Bronchial epithelial cell (primary cell): ENCODE data around the gene PPM1J. TPM values are rescaled to one million over a fixed set of nuclear protein-coding genes. Genes with fewer than 3 reads are reported as not detected.

Experiments
- DNase-seq: peaks from one replicate; pipeline ENCODE4 v3.0.0-alpha.2; 2010; ENCODE audit warnings: low read depth
- FAIRE-seq: peaks from 2 replicates; lab custom pipeline; 2011; peaks lifted over from hg19 to GRCh38; lab: Jason Lieb, UNC
- H3K27me3 ChIP-seq: 2 replicates; pipeline ENCODE4 v1.5.1; 2011; ENCODE audit warnings: low read length; ENCODE audit not compliant: control insufficient read depth, insufficient read depth
- H3K36me3 ChIP-seq: 2 replicates; pipeline ENCODE4 v1.5.1; 2011; ENCODE audit warnings: low read length; ENCODE audit not compliant: control insufficient read depth, insufficient read depth
- H3K4me3 ChIP-seq: 2 replicates; pipeline ENCODE4 v1.5.1; 2011; ENCODE audit warnings: mild to moderate bottlenecking, low read depth, low read length, control low read depth
- CTCF ChIP-seq: IDR thresholded peaks from 2 replicates; pipeline ENCODE4 v1.5.1; 2011; ENCODE audit warnings: mild to moderate bottlenecking, moderate library complexity, low read length, control low read depth, inconsistent platforms; ENCODE audit not compliant: insufficient read depth, severe bottlenecking
- total RNA-seq: library from RNA; depleted of rRNA; stranded (reverse); fragments of >200 nt; gene quantifications from 2 replicates; pipeline ENCODE4 v1.2.1, GENCODE V29; 2014

Gene PPM1J
- total RNA-seq, 1 donor from 2014 or later, result 4.5 TPM

GRCh38 chr1:112712191-112712590 is 2.9 kb downstream of the PPM1J start:
- peaks cover 2% of the 10 kb centered on the region for H3K36me3 ChIP-seq
- no peak for DNase-seq
- no peaks in the 10 kb centered on the region for H3K27me3 ChIP-seq
- H3K4me3 ChIP-seq, result no peak overlapping the region
- no peak for TF ChIP-seq CTCF
- FAIRE-seq, result no peak

GRCh38 chr1:112711670-112712069 is 3.5 kb downstream of the PPM1J start:
- DNase-seq (no peak), FAIRE-seq (no peak)
- no peaks in the 10 kb centered on the region for H3K27me3 ChIP-seq
- TF ChIP-seq CTCF, result no peak
- H3K4me3 ChIP-seq, result no peak overlapping the region
- peaks cover 2% of the 10 kb centered on the region for H3K36me3 ChIP-seq

- TF ChIP-seq CTCF, result no peak
- FAIRE-seq (no peak), DNase-seq (no peak)
- H3K36me3 ChIP-seq, result peaks cover 2% of the 10 kb centered on the region
- no peak overlapping the region for H3K4me3 ChIP-seq
- no peaks in the 10 kb centered on the region for H3K27me3 ChIP-seq
Observed at GRCh38 chr1:112711041-112711440, 4.1 kb downstream of the PPM1J start.

GRCh38 chr1:112710586-112710985 is 4.5 kb downstream of the PPM1J start:
- TF ChIP-seq CTCF, result no peak
- FAIRE-seq, result no peak
- DNase-seq, result no peak
- no peak overlapping the region for H3K4me3 ChIP-seq
- H3K27me3 ChIP-seq, result no peaks in the 10 kb centered on the region
- H3K36me3 ChIP-seq, result peaks cover 2% of the 10 kb centered on the region

GRCh38 chr1:112710159-112710558 is 5.0 kb downstream of the PPM1J start:
- no peak overlapping the region for H3K4me3 ChIP-seq
- peaks cover 2% of the 10 kb centered on the region for H3K36me3 ChIP-seq
- TF ChIP-seq CTCF, result no peak
- DNase-seq (no peak), FAIRE-seq (no peak)
- no peaks in the 10 kb centered on the region for H3K27me3 ChIP-seq

GRCh38 chr1:112708489-112708888 is 6.6 kb downstream of the PPM1J start:
- Histone ChIP-seq H3K4me3 (no peak overlapping the region), H3K27me3 (no peaks in the 10 kb centered on the region), H3K36me3 (peaks cover 5% of the 10 kb centered on the region)
- DNase-seq (no peak), FAIRE-seq (no peak)
- no peak for TF ChIP-seq CTCF
